22Rv1 (cell line): Measurements from ENCODE around the gene NME7.

Source experiments
- H3K27ac ChIP-seq: fragments of 450-650 bp; 2 replicates; pipeline ENCODE4 v1.5.1; 2017
- CTCF ChIP-seq: fragments of 450-650 bp; IDR thresholded peaks from 2 replicates; pipeline ENCODE4 v1.5.1; 2017; ENCODE audit warnings: mild to moderate bottlenecking
- ZFX ChIP-seq: fragments of 450-650 bp; IDR thresholded peaks from 2 replicates; pipeline ENCODE4 v1.6.1; 2017; ENCODE audit warnings: antibody characterized with exemption, borderline replicate concordance

The NME7 gene

GRCh38 chr1:169309178-169310166 lies 58.1 kb downstream of the NME7 start:
- TF ChIP-seq CTCF = no peak
- TF ChIP-seq ZFX = no peak
- H3K27ac ChIP-seq = no peak overlapping the region

GRCh38 chr1:169308313-169309039 lies 59.1 kb downstream of the NME7 start:
- no peak for TF ChIP-seq ZFX
- no peak for TF ChIP-seq CTCF
- H3K27ac ChIP-seq = no peak overlapping the region

- TF ChIP-seq CTCF (no peak), ZFX (no peak)
- H3K27ac ChIP-seq = no peak overlapping the region
Observed at GRCh38 chr1:169307176-169307575, 60.4 kb downstream of the NME7 start.

GRCh38 chr1:169305948-169306347 lies 61.6 kb downstream of the NME7 start:
- H3K27ac ChIP-seq = no peak overlapping the region
- TF ChIP-seq ZFX (no peak), CTCF (no peak)

GRCh38 chr1:169305356-169305755 lies 62.2 kb downstream of the NME7 start:
- TF ChIP-seq CTCF = no peak
- TF ChIP-seq ZFX = no peak
- H3K27ac ChIP-seq = no peak overlapping the region

GRCh38 chr1:169300854-169301253 lies 66.7 kb downstream of the NME7 start:
- H3K27ac ChIP-seq = no peak overlapping the region
- TF ChIP-seq CTCF = no peak
- no peak for TF ChIP-seq ZFX

- no peak overlapping the region for H3K27ac ChIP-seq
- TF ChIP-seq ZFX = no peak
- no peak for TF ChIP-seq CTCF
Observed at GRCh38 chr1:169298441-169298840, 69.2 kb downstream of the NME7 start.
